ENCODE results near the gene DZIP1.

DZIP1 gene

GRCh38 chr13:95547531-95548167 lies 96.9 kb downstream of the DZIP1 start:
- DNase-seq (ENCODE audit: low read depth in 2 of 2), result no peak

GRCh38 chr13:95546919-95547318 lies 97.6 kb downstream of the DZIP1 start:
- DNase-seq (ENCODE audit: low read depth in 2 of 2), result no peak

- DNase-seq (ENCODE audit: low read depth in 2 of 2), result no peak
Observed at GRCh38 chr13:95544293-95544692, 100.2 kb downstream of the DZIP1 start.

GRCh38 chr13:95541911-95542474 lies 102.5 kb downstream of the DZIP1 start:
- no peak for DNase-seq (ENCODE audit: low read depth in 2 of 2)

GRCh38 chr13:95541308-95541707 lies 103.2 kb downstream of the DZIP1 start:
- DNase-seq (ENCODE audit: low read depth in 2 of 2), result no peak

- DNase-seq (ENCODE audit: low read depth in 2 of 2), result no peak
Observed at GRCh38 chr13:95540888-95541287, 103.6 kb downstream of the DZIP1 start.

- DNase-seq (ENCODE audit: low read depth in 2 of 2), result peak; percentile 5 to 8
Observed at GRCh38 chr13:95536632-95537241, 107.8 kb downstream of the DZIP1 start.

GRCh38 chr13:95535243-95535642 lies 109.3 kb downstream of the DZIP1 start:
- DNase-seq (ENCODE audit: low read depth in 2 of 2), result peak; percentile 3 to 12

GRCh38 chr13:95533545-95534160 lies 110.9 kb downstream of the DZIP1 start:
- no peak for DNase-seq (ENCODE audit: low read depth in 2 of 2)

- no peak for DNase-seq (ENCODE audit: low read depth in 2 of 2)
Observed at GRCh38 chr13:95530178-95530577, 114.3 kb downstream of the DZIP1 start.
